ENCODE measurements around the gene ING2. TPM values are rescaled to one million over a fixed set of nuclear protein-coding genes. Genes with fewer than 3 reads are reported as not detected.

The ING2 gene
- total RNA-seq, 6 donors from 2014 or later: 8.2 to 27.7 (median 10.8) TPM

DNA sequence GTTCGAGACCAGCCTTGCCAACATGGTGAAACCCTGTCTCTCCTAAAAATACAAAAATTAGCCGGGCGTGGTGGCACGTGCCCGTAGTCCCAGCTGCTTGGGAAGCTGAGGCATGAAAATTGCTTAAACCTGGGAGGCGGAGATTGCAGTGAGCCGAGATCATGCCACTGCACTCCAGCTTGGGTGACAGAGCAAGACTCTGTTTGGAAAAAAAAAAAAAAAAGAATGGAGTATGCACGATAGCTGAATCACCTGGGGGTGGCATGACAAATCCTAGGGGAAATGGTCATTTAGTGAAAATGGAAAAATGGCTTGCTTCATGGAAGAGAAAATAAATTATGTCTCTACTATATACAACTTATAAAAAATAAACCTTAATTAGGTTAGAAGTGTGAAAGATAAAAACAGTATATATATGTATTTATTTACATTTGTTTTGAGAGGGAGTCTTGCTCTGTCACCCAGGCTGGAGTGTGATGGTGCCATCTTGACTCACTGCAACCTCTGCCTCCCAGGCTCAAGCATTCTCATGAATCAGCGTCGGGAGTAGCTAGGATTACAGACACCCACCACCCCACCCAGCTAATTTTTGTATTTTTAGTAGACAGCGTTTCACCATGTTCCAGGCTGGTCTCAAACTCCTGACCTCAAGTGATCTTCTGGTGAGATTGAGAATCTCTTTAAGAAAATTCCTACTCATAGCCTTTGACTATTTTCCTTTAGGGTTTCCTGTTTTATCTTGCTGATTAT lies 19.3 kb upstream of the ING2 start:
- Histone ChIP-seq H3K4me3 (no peak overlapping the region), H3K9me3 (no peaks in the 10 kb centered on the region), H3K36me3 (no peaks in the 10 kb centered on the region), H3K27ac (no peak overlapping the region), H3K4me1 (no peaks in the 10 kb centered on the region), H3K27me3 (no peaks in the 10 kb centered on the region)
- ATAC-seq (ENCODE audit: low FRiP score in 2 of 2): no peak
- WGBS, 2 donors: 80 to 82% methylated on average over 11 of the region's 11 CpGs
- DNase-seq: no peak
- no peak for TF ChIP-seq POLR2A (IDR thresholded peaks at IDR 0.05)
- TF ChIP-seq POLR2AphosphoS5 (IDR thresholded peaks at IDR 0.05): no peak
- TF ChIP-seq CTCF (IDR thresholded peaks at IDR 0.05): no peak
- TF ChIP-seq EP300 (IDR thresholded peaks at IDR 0.05): no peak

DNA sequence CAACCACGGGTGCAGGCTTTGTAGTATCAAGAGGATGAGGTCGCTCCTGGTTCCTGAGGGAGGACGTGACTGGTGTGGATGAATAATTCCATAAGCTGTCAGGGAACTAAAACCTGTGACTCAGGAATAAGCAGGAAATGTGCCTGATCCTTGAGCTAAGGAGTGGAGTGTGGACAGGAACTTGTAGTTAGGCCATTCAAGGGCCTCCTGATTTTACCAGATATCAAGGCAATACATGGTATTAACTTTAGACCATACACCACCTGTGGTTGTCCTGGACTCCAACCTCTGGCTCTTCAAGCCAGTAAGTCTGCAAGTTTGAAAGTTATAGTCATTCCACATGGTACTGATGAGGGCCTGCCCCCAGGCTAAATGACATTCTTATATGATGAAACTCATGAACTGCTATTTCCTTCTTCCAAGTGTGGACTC lies 12.1 kb upstream of the ING2 start:
- ATAC-seq (ENCODE audit: low FRiP score in 2 of 2) (no peak), DNase-seq (no peak)
- H3K27me3 ChIP-seq: no peaks in the 10 kb centered on the region
- H3K36me3 ChIP-seq: no peaks in the 10 kb centered on the region
- H3K27ac ChIP-seq: no peak overlapping the region
- TF ChIP-seq POLR2A (IDR thresholded peaks at IDR 0.05) (no peak), CTCF (IDR thresholded peaks at IDR 0.05) (no peak), POLR2AphosphoS5 (IDR thresholded peaks at IDR 0.05) (no peak), EP300 (IDR thresholded peaks at IDR 0.05) (no peak)
- no peaks in the 10 kb centered on the region for H3K4me1 ChIP-seq
- WGBS, 2 donors: 89 to 93% methylated on average over 3 of the region's 3 CpGs
- H3K9me3 ChIP-seq: no peaks in the 10 kb centered on the region
- H3K4me3 ChIP-seq: no peak overlapping the region

DNA sequence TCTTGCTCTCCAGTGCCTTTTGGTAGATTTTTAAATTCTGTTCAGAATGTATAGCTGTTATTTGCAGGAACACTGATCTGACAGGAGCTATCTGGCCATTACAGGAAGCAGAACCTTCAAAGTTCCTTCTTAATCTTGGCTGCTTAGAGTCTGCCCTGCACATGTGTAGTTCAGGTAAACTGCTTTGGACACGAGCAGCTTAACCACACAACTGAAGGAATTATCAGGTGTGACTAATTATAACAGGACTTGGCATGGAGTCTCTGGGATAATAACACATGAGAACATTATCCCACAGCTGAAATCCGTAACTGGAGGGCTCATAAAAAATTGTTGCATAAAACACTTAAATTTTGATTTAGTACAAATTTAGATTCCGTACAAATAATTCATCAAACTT lies 11.6 kb upstream of the ING2 start:
- TF ChIP-seq CTCF (IDR thresholded peaks at IDR 0.05) (no peak), POLR2A (IDR thresholded peaks at IDR 0.05) (no peak), POLR2AphosphoS5 (IDR thresholded peaks at IDR 0.05) (no peak), EP300 (IDR thresholded peaks at IDR 0.05) (no peak)
- Histone ChIP-seq H3K9me3 (no peaks in the 10 kb centered on the region), H3K36me3 (no peaks in the 10 kb centered on the region), H3K27ac (no peak overlapping the region), H3K4me1 (no peaks in the 10 kb centered on the region), H3K4me3 (no peak overlapping the region), H3K27me3 (no peaks in the 10 kb centered on the region)
- DNase-seq (no peak), ATAC-seq (ENCODE audit: low FRiP score in 2 of 2) (no peak)
- 89 to 91% methylated on average over 3 of the region's 3 CpGs for WGBS, 2 donors

DNA sequence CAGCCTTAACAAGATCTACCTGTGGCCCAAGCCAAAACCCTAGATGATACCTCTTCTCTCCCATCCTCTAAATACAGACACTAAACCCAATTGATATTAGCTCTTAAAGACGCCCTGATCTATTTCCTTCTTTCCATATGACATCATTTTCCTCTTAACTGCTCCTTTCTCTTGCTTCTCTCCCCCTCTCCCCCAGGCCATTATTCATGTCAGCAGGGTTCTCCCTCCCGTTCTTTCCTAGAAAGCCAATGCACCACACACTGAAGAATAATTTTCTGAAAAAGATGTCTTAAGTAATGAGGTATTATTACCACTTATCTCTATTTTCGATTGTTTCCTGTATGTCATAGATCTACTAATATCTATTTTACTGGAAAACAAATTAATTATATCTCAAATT lies 9.7 kb upstream of the ING2 start:
- no peaks in the 10 kb centered on the region for H3K36me3 ChIP-seq
- no peaks in the 10 kb centered on the region for H3K9me3 ChIP-seq
- no peak for ATAC-seq (ENCODE audit: low FRiP score in 2 of 2)
- H3K4me3 ChIP-seq: no peak overlapping the region
- 87 to 91% methylated on average over 3 of the region's 3 CpGs for WGBS, 2 donors
- no peak overlapping the region for H3K27ac ChIP-seq
- H3K4me1 ChIP-seq: peaks cover 0 to 10% (median 6%) of the 10 kb centered on the region in 4 donors
- no peaks in the 10 kb centered on the region for H3K27me3 ChIP-seq
- DNase-seq: no peak
- TF ChIP-seq EP300 (IDR thresholded peaks at IDR 0.05): no peak
- TF ChIP-seq POLR2AphosphoS5 (IDR thresholded peaks at IDR 0.05): no peak
- TF ChIP-seq CTCF (IDR thresholded peaks at IDR 0.05): no peak
- TF ChIP-seq POLR2A (IDR thresholded peaks at IDR 0.05): no peak

DNA sequence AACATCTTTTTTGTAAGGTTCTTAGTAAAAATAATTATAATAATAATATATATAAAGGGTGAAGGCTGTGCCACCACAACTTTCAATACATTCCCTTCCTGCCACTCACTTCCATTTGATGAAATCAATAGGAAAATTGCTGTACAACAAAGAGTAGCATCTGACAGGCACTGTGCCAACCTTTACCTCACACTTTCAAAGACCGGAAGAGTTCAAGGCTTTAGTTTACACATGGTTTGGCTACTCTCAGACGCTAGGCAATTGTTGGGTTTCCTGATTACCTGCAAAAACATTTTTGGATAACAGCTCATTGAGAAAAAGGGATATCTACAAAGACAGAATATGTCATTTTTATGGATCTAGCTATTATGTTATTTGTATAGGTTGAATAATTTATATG lies 5.5 kb upstream of the ING2 start:
- TF ChIP-seq POLR2A (IDR thresholded peaks at IDR 0.05) (no peak), POLR2AphosphoS5 (IDR thresholded peaks at IDR 0.05) (no peak), CTCF (IDR thresholded peaks at IDR 0.05) (no peak), EP300 (IDR thresholded peaks at IDR 0.05) (no peak)
- no peaks in the 10 kb centered on the region for H3K9me3 ChIP-seq
- ATAC-seq (ENCODE audit: low FRiP score in 2 of 2): no peak
- DNase-seq: no peak
- H3K4me3 ChIP-seq: no peak overlapping the region
- peaks cover 7 to 18% (median 14%) of the 10 kb centered on the region in 4 donors for H3K4me1 ChIP-seq
- no peak overlapping the region for H3K27ac ChIP-seq
- 20 to 35% methylated on average over 2 of the region's 2 CpGs for WGBS, 2 donors
- no peaks in the 10 kb centered on the region for H3K27me3 ChIP-seq
- no peaks in the 10 kb centered on the region for H3K36me3 ChIP-seq

Measured in upper lobe of left lung (tissue), 6 donors.